ENCODE results near the gene PHRF1. TPM values are rescaled to one million over a fixed set of nuclear protein-coding genes. Genes with fewer than 3 reads are reported as not detected.

PHRF1 gene
- total and polyA plus RNA-seq, 2 donors (not counting 3 experiments of a cell fraction or from before 2014, with no cell fraction given): 14.2 to 39.4 TPM

- POLR2A ChIA-PET: no interaction called here
Measured at GRCh38 chr11:593347-593746, 17.1 kb downstream of the PHRF1 start.

More at GRCh38 chr11:593347-593746, 17.1 kb downstream of the PHRF1 start:
- no peak overlapping the region for H3K4me2 ChIP-seq (ENCODE audit: insufficient read depth, low read length)
- no peaks in the 10 kb centered on the region for H4K20me1 ChIP-seq (replicated peaks; ENCODE audit: control insufficient read depth, extremely low read depth, insufficient read depth, low read length)
- FAIRE-seq: no peak
- peaks cover 24 to 48% of the 10 kb centered on the region in 2 experiments for H3K36me3 ChIP-seq (ENCODE audit: control insufficient read depth in 2 of 2, extremely low read depth in 1 of 2, insufficient read depth in 2 of 2, low read length in 2 of 2)
- dilution Hi-C loops (cut with MboI; ENCODE audit: extremely low pct_ligation_motif_present, low sequenced_read_pairs) (no loop called here), intact Hi-C loops (cut with micrococcal nuclease) (no loop called here)
- no peak for TF ChIP-seq MYC (IDR thresholded peaks at IDR 0.05; ENCODE audit: low read depth, low read length)
- no peak for TF ChIP-seq POLR2AphosphoS5 (IDR thresholded peaks at IDR 0.05; ENCODE audit: insufficient read depth, low read depth, low read length)
- no peak for TF ChIP-seq JUN (IDR thresholded peaks at IDR 0.05; ENCODE audit: borderline replicate concordance, insufficient read depth, insufficient read length, low read depth)
- TF ChIP-seq EZH2 (IDR thresholded peaks at IDR 0.05; ENCODE audit: borderline replicate concordance, low read depth, low read length, severe bottlenecking): no peak
- TF ChIP-seq GATA2 (IDR thresholded peaks at IDR 0.05; ENCODE audit: insufficient read depth, insufficient read length, low read depth, low read length): no peak
- TF ChIP-seq FOS (IDR thresholded peaks at IDR 0.05; ENCODE audit: borderline replicate concordance, insufficient read depth, low read length): no peak
- no peak for TF ChIP-seq POLR2A (IDR thresholded peaks at IDR 0.05; ENCODE audit: low read depth, low read length)
- no peak for TF ChIP-seq CTCF (IDR thresholded peaks at IDR 0.05; ENCODE audit: extremely low read depth in 1 of 2, insufficient read depth in 1 of 2, low read depth in 1 of 2, low read length in 2 of 2)
- no peak for TF ChIP-seq MAX (IDR thresholded peaks at IDR 0.05; ENCODE audit: insufficient read depth, insufficient read length)
- DNase-seq (ENCODE audit: low read depth, low spot score): no peak
- no peak overlapping the region for H3K27ac ChIP-seq (ENCODE audit: insufficient read depth, low read depth, low read length)
- H3K27me3 ChIP-seq (ENCODE audit: control insufficient read depth in 2 of 2, insufficient read depth in 2 of 2, low read length in 2 of 2): no peaks in the 10 kb centered on the region
- H3K9me1 ChIP-seq (replicated peaks; ENCODE audit: control insufficient read depth, extremely low read depth, insufficient read depth, low read length): no peaks in the 10 kb centered on the region
- no peak overlapping the region for H2AFZ ChIP-seq (ENCODE audit: low read depth, low read length)
- BruUV-seq (replicated peaks): no TSS peak
- H3K79me2 ChIP-seq (ENCODE audit: control insufficient read depth, insufficient read depth, low read length): peaks cover 7% of the 10 kb centered on the region
- no peak overlapping the region for H3K4me3 ChIP-seq (replicated peaks in 1 of 3; ENCODE audit: insufficient read depth in 1 of 3, low read depth in 1 of 3, low read length in 3 of 3)
- CTCF ChIA-PET: no interaction called here
- H3K9me3 ChIP-seq (replicated peaks; ENCODE audit: control insufficient read depth, insufficient read depth, low read length): no peaks in the 10 kb centered on the region
- H3K4me1 ChIP-seq (ENCODE audit: control insufficient read depth, extremely low read depth, insufficient read depth, low read length): no peaks in the 10 kb centered on the region
- H3K9ac ChIP-seq (replicated peaks; ENCODE audit: extremely low read depth, insufficient read depth, low read length): no peak overlapping the region
